HG02852 (cell line): ENCODE data around the gene HSPA1L.
"Not testable (repeated sequence)": the region's sequence is repeated elsewhere in the genome, so short reads cannot be mapped to it uniquely, and the experiment has no call there.

Experiments used
- ATAC-seq: cut with Tn5 transposase; IDR thresholded peaks from one replicate; pipeline ENCODE4 v1.9.1; 2021; ENCODE audit warnings: mild to moderate bottlenecking, moderate library complexity; ENCODE audit not compliant: unreplicated experiment

Gene HSPA1L

GRCh38 chr6:31815025-31815838 lies at the start of gene HSPA1L, which contains the start of gene HSPA1A:
Gene HSPA1L (minus strand): TSS chr6:31815283. CDS start chr6:31811972, 3,311 bp downstream.
Gene HSPA1A (plus strand): TSS chr6:31815543. CDS start chr6:31815757, 214 bp downstream.
- no peak for ATAC-seq

GRCh38 chr6:31864818-31865204 lies 49.7 kb upstream of the HSPA1L start:
- ATAC-seq: no peak

- not testable (repeated sequence) for ATAC-seq
Observed at GRCh38 chr6:31864123-31864562, 49.1 kb upstream of the HSPA1L start.

DNA sequence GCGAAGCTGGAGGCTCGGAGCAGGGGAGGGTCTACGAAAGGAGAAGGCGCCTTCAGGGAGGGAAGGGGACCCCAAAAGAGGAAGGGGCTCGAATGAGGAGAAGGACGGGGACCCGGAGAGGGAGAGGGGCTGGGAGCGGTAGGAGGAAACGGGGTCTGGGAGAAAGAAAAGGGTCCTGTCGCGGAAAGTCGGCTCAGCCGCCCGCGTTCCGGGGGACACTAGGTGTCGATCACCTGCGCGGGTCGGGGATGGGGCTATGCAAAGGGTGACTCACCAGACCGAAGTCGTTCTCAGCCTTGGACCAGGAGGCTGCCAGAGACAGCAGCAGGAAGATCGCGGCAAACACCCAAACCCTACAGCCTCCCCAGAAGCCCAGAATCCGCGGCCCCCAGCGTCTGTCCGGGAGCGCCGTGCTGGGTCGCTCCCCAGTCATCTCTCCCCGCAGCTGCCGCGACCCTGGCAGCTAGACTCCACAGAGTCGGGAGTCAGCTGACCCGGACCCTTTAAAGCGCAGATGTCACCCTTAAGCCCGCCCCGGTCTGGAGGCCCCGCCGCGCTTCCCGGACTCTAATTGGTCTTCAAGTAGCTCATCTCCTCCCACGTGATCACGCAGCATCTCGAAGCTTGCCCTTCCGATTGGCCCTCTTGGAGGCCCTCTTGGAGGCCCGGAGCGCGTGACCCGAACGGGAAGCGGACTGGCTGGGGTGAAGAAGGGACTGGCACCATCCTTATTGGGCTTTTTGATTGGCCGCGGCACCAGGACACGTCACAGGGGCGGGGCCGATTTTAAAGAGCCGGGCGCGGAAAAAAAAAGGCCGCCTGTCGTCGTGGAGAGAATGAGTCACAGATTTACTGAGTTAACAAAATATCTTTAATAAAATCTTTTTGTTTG lies 47.5 kb upstream of the HSPA1L start, which contains the start of gene NEU1:
Gene NEU1 (minus strand): TSS at position 478 of the 892 bp plus-strand sequence. CDS start 45 bp downstream, at position 433.
- ATAC-seq: peak; percentile 89

DNA sequence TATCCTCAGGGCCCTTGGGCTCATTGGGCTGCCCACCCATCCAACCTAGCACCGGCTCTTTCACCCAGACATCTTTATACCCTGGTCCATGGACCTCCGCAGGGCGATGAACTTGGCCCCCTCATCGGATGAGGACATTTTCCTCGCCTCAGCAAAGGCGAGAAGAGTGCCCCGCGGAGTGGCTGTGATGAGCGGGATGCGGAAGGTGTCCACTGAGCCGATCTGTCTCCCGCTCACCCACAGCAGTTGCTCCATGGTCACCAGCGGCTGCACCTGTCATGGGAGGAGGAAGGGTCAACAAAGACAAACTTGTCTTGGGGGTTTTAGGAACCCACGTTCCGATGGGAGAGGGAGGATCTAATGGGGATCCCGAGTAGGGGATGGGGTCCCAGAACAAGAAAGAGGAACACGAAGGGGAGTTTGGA lies 46.8 kb upstream of the HSPA1L start:
- ATAC-seq: no peak

DNA sequence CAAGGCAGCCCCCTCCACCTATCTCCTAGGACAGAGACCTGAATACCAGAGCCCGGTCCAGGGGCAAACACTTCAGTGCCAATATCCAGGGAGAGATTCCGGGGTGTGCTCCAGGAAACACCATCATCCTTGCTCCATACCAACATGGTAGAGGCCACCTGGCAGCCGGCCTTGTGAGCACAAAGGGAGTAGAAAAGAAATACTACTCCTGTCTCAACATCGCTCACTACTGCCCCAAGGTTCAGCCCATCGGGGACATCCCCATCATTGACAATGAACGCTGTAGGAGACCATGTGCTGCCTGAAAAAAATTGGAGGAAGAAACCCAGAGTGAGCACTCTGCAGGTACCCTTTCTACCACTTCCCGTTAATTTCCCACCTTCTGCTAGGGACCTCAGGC lies 46.1 kb upstream of the HSPA1L start:
- no peak for ATAC-seq

DNA sequence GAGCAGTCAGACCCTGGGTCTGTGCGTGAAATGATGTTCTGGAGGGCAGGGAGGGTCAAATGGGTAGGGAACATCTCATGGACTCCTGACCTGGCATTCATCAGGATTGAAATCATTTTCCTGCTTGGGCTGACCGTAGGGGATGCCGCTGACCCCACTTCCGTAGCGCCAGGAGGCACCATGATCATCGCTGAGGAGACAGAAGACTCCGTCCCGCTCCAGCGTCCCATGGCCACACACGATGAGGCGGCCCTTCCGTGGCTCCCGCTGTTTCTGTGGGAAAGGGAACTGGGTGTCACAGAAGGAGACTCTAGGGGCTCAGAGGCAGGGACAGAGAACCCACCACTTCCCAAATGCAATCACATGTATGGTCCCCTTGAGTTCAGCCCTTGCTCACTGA lies 45.3 kb upstream of the HSPA1L start:
- ATAC-seq: no peak

DNA sequence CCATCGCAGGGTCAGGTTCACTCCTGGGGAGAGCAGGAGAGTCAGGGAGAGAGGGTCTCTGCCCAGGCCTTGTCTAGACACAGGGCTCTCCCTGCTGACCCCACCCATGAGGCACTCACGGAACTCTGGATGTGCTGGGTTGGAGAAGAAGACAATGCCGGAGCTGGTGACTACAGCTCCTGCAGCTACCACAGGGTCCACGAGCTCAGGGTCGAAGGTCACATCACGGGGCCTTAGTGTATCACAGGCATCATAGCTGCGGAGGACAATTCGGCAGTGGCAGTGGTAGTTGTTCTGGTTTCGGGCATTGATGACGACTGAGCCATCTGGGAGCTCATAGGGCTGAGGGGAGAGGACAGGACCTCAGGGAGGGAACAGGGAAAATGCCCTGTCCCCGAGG lies 44.8 kb upstream of the HSPA1L start:
- no peak for ATAC-seq

DNA sequence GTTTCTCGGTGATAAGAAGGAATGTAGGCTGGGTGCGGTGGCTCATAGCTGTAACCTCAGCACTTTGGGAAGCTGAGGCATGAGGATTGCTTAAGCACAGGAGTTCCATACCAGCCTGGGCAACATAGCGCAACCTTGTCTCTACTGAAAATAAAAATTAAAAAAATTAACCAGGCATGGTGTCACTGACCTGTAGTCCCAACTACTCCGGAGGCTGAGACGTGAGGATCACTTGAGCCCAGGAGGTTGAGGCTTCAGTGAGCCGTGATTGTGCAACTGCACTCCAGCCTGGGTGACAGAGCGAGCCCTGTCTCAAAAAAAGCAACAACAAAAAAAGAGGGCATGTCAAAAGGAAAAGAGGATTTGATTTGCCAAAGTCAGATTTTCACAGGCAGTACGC lies 43.6 kb upstream of the HSPA1L start:
- no peak for ATAC-seq

DNA sequence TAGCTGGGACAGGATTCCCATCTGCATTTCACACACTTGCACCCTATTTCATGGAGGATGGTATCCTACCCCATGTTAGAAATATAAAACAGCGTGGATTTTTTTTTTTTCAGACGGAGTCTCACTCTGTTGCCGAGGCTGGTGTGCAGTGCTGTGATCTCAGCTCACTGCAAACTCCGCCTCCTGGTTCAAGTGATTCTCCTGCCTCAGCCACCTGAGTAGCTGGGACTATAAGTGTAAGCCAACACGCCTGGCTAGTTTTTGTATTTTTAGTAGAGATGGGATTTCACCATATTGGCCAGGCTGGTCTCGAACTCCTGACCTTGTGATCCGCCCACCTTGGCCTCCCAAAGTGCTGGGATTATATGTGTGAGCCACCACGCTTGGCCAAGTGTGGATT lies 42.7 kb upstream of the HSPA1L start:
- ATAC-seq: not testable (repeated sequence)

GRCh38 chr6:31851980-31852718 lies 37.1 kb upstream of the HSPA1L start:
- not testable (repeated sequence) for ATAC-seq

GRCh38 chr6:31851485-31851832 lies 36.4 kb upstream of the HSPA1L start:
- no peak for ATAC-seq

DNA sequence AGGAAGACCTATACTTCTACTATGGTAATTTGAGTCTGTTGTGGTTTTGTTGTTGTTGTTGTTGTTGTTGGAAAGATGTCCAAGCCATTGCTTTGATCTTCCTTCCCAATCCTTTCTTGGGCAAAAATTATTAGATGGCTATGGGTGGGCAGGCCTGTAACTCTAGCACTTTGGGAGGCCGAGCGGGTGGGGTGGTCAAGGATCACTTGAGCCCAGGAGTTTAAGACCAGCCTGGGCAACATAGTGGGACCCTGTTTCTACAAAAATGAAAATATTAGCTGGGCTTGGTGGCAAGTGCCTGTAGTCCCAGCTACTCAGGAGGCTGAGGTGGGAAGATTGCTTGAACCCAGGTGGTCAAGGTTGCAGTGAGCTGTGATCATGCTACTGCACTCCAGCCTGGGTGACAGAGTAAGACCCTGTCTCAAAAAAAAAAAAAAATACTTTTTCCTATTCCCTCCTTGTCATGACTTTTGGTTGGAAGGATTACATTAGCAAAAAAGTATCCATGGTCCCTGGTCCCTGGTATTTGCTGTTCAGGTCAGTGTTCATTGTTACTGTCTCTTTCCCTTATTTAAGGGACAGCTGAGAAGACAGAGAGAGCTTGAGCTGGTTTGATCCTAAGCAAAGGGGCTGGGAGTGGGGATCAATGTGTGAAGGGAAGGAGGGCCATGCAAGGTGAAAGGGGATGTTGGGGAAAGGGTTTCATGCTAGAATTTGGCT lies 35.8 kb upstream of the HSPA1L start:
- no peak for ATAC-seq

- no peak for ATAC-seq
Observed at GRCh38 chr6:31847276-31847978, 32.3 kb upstream of the HSPA1L start.

- ATAC-seq: no peak
Observed at GRCh38 chr6:31844507-31844906, 29.4 kb upstream of the HSPA1L start.

- no peak for ATAC-seq
Observed at GRCh38 chr6:31842053-31842452, 27.0 kb upstream of the HSPA1L start.

GRCh38 chr6:31839779-31840126 lies 24.7 kb upstream of the HSPA1L start:
- ATAC-seq: not testable (repeated sequence)

GRCh38 chr6:31838968-31839367 lies 23.9 kb upstream of the HSPA1L start:
- ATAC-seq: no peak

DNA sequence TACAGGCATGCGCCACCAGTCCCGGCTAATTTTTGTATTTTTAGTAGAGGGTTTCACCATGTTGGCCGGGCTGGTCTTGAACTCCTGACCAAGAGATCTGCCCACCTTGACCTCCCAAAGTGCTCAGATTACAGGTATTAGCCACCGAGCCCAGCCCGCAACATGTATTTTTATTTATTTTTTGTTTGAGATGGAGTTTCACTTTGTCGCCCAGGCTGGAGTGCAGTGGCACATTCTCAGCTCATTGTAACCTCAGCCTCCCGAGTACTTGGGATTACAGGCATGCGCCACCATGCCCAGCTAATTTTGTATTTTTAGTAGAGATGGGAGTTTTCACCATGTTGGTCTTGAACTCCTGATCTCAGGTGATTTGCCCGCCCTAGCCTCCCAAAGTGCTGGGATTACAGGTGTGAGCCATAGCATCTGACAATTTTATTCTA lies 23.1 kb upstream of the HSPA1L start:
- ATAC-seq: not testable (repeated sequence)
